Measurements from ENCODE around the gene ARHGAP32.

DNA sequence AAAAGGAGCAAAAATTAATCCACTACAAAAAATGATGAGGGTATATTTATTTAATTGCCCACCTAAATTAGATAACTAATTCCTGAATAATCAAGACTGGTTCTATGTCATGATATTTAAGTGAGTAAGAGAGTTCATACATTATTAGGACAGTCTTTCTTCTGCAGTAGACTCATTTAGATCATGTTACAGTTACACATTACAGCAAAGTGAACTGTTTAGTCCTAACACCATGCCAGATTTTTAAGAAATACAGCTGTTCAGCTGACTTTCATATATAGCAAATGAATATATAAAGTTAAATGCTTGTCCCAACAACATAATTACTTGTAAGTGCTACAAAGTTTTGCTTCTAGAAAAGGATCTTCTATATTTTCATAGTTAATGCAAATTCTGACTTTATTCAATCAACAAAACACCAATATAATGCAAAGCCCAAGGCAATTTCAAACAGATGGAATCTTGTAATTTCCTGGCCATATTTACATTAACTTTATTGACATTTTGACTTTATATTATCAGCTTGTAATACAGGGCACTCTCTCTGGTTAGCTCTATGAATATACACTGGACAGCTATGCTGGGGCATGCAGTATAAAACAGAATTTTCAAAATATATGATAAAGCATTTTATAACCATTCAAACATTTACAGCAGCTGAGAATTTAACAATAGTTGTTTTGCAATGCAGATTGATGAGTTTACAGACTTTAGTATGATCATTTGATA is 203.7 kb downstream of the ARHGAP32 start:
- TF ChIP-seq, protein P1, sequence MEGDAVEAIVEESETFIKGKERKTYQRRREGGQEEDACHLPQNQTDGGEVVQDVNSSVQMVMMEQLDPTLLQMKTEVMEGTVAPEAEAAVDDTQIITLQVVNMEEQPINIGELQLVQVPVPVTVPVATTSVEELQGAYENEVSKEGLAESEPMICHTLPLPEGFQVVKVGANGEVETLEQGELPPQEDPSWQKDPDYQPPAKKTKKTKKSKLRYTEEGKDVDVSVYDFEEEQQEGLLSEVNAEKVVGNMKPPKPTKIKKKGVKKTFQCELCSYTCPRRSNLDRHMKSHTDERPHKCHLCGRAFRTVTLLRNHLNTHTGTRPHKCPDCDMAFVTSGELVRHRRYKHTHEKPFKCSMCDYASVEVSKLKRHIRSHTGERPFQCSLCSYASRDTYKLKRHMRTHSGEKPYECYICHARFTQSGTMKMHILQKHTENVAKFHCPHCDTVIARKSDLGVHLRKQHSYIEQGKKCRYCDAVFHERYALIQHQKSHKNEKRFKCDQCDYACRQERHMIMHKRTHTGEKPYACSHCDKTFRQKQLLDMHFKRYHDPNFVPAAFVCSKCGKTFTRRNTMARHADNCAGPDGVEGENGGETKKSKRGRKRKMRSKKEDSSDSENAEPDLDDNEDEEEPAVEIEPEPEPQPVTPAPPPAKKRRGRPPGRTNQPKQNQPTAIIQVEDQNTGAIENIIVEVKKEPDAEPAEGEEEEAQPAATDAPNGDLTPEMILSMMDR (IDR thresholded peaks at IDR 0.05), result no peak
- TF ChIP-seq EP300 (IDR thresholded peaks at IDR 0.05), result no peak
- TF ChIP-seq POLR2AphosphoS5 (IDR thresholded peaks at IDR 0.05), result no peak
- no peak for TF ChIP-seq POLR2A (IDR thresholded peaks at IDR 0.05)

Measured in upper lobe of left lung (tissue), 4 donors.